ENCODE data around the gene SPATA3. TPM values are rescaled to one million over a fixed set of nuclear protein-coding genes. Genes with fewer than 3 reads are reported as not detected.
A peak's percentile ranks its signal among the peaks of the same experiment; 100 is the strongest.

SPATA3 gene
- total RNA-seq, 1 donor from 2014 or later, result not detected

GRCh38 chr2:231046916-231047273 is 51.0 kb downstream of the SPATA3 start:
- H3K4me3 ChIP-seq, result no peak overlapping the region
- ATAC-seq (no peak), DNase-seq (no peak)
- no peaks in the 10 kb centered on the region for H3K36me3 ChIP-seq
- TF ChIP-seq, protein P1, sequence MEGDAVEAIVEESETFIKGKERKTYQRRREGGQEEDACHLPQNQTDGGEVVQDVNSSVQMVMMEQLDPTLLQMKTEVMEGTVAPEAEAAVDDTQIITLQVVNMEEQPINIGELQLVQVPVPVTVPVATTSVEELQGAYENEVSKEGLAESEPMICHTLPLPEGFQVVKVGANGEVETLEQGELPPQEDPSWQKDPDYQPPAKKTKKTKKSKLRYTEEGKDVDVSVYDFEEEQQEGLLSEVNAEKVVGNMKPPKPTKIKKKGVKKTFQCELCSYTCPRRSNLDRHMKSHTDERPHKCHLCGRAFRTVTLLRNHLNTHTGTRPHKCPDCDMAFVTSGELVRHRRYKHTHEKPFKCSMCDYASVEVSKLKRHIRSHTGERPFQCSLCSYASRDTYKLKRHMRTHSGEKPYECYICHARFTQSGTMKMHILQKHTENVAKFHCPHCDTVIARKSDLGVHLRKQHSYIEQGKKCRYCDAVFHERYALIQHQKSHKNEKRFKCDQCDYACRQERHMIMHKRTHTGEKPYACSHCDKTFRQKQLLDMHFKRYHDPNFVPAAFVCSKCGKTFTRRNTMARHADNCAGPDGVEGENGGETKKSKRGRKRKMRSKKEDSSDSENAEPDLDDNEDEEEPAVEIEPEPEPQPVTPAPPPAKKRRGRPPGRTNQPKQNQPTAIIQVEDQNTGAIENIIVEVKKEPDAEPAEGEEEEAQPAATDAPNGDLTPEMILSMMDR (IDR thresholded peaks at IDR 0.05), result no peak
- H3K27me3 ChIP-seq, result peaks cover 15% of the 10 kb centered on the region
- no peak overlapping the region for H3K27ac ChIP-seq
- H3K9me3 ChIP-seq, result no peaks in the 10 kb centered on the region
- intact Hi-C loops (cut with DNase I), result no loop called here
- no peaks in the 10 kb centered on the region for H3K4me1 ChIP-seq

DNA sequence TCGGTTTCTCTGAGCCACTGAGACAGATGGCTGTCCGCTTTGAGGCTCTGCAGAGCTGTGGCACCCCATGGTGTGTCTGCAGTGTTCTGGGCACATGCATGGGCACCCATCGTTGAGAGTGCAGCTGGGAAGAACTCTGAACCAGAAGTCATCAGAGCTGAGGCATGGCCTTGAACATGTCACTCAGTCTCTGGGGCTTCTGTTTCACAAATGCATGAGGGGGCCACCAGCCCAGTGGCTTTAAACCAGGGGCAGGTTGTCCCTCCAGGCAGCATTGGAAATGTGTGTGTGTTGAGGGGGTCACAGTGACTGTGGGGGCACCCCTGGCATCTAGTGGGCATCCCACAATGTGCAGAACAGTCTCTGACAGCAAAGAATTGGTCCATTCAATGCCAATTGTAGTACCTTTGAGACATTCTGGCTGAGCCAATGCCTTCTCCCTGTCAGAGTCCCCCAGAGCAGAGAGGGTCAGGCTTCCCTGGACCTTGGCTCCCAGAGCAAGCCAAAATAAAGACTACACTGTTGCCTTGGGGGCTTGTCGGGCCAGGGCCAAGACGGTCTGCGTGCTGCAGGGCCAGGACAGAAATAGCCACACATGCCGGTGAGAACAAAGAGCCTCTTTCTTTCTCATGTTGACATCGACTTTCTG is 51.5 kb downstream of the SPATA3 start:
- DNase-seq (peak; percentile 37), ATAC-seq (no peak)
- H3K4me3 ChIP-seq, result no peak overlapping the region
- H3K9me3 ChIP-seq, result no peaks in the 10 kb centered on the region
- intact Hi-C loops (cut with DNase I), result no loop called here
- peaks cover 3% of the 10 kb centered on the region for H3K4me1 ChIP-seq
- H3K27me3 ChIP-seq, result peaks cover 12% of the 10 kb centered on the region
- TF ChIP-seq, protein P1 (IDR thresholded peaks at IDR 0.05), result no peak
- no peaks in the 10 kb centered on the region for H3K36me3 ChIP-seq
- H3K27ac ChIP-seq, result no peak overlapping the region

GRCh38 chr2:231047923-231048915 is 52.3 kb downstream of the SPATA3 start:
- peaks cover 12% of the 10 kb centered on the region for H3K27me3 ChIP-seq
- H3K27ac ChIP-seq, result no peak overlapping the region
- H3K9me3 ChIP-seq, result no peaks in the 10 kb centered on the region
- TF ChIP-seq, protein P1 (IDR thresholded peaks at IDR 0.05), result no peak
- H3K4me3 ChIP-seq, result no peak overlapping the region
- H3K36me3 ChIP-seq, result no peaks in the 10 kb centered on the region
- ATAC-seq (no peak), DNase-seq (no peak)
- peaks cover 4% of the 10 kb centered on the region for H3K4me1 ChIP-seq
- intact Hi-C loops (cut with DNase I), result no loop called here

DNA sequence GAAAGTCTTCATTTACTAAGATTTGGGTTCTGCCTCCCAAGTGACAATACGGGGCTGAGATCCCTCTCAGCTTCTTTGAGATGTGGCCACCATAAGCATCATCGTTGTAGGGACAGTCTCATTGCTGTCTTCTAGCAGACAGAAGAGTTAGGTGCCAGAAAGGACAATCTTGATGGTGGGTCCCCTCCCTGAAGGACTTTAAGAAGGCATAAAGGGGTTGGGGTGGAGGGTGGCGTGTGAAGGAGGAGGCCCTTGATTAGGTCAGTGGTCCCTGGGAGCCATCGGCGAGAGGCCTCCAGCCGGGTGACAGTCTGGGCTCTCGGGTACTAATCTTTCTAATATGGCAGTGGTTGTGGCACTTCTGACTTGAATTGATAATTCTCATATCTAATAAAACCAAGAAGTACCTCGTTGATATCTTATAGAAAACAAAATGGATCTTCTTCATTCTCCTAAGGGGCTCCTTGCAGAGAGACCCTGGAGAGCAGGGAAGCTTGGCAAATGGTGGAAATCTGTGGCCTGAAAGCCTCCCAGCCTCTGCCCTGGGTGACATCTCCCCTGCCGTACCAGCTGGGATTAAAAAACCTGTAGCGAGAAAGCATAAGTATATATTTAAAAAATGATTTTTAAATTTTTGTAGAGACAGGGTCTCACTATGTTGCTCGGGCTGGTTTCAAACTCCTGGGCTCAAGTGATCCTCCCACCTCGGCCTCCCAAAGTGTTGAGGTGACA is 53.5 kb downstream of the SPATA3 start:
- DNase-seq, result no peak
- intact Hi-C loops (cut with DNase I), result no loop called here
- no peak overlapping the region for H3K27ac ChIP-seq

More for the DNA sequence above, 53.5 kb downstream of the SPATA3 start:
- no peak for ATAC-seq
- Histone ChIP-seq H3K4me3 (no peak overlapping the region), H3K4me1 (peaks cover 4% of the 10 kb centered on the region), H3K9me3 (no peaks in the 10 kb centered on the region), H3K36me3 (no peaks in the 10 kb centered on the region), H3K27me3 (peaks cover 12% of the 10 kb centered on the region)
- TF ChIP-seq, protein P1 (IDR thresholded peaks at IDR 0.05), result no peak
